ENCODE measurements around the gene CCDC148. TPM values are rescaled to one million over a fixed set of nuclear protein-coding genes. Genes with fewer than 3 reads are reported as not detected.
"Not testable (repeated sequence)": the region's sequence is repeated elsewhere in the genome, so short reads cannot be mapped to it uniquely, and the experiment has no call there.

CCDC148 gene
- total RNA-seq, 1 donor from 2014 or later, result 2.2 TPM

DNA sequence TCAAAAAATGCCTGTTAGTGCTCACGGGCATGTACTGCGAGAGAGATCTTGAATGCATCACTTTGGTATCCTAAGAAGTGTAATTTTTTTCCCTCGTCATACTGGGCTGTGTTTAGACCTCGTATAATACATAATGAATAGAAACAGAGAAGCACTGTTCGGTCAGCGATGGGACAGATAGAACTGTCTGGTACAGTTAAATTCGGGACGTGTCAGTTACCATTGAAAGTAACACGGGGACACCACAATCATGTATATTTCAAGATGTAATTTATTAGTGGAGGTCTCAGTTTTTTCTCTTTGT lies 2.0 kb upstream of the CCDC148 start:
- Mint-ChIP-seq H3K4me1 (ENCODE audit: unreplicated experiment) (peaks cover 28% of the 10 kb centered on the region), H3K9me3 (ENCODE audit: unreplicated experiment) (no peaks in the 10 kb centered on the region), H3K4me3 (ENCODE audit: unreplicated experiment) (peak overlapping the region; percentile 99), H3K27me3 (ENCODE audit: unreplicated experiment) (peaks cover 14% of the 10 kb centered on the region), H3K36me3 (ENCODE audit: low read depth, unreplicated experiment) (peaks cover 11% of the 10 kb centered on the region), H3K27ac (ENCODE audit: unreplicated experiment) (peak overlapping the region; percentile 91)
- TF ChIP-seq, protein P1, sequence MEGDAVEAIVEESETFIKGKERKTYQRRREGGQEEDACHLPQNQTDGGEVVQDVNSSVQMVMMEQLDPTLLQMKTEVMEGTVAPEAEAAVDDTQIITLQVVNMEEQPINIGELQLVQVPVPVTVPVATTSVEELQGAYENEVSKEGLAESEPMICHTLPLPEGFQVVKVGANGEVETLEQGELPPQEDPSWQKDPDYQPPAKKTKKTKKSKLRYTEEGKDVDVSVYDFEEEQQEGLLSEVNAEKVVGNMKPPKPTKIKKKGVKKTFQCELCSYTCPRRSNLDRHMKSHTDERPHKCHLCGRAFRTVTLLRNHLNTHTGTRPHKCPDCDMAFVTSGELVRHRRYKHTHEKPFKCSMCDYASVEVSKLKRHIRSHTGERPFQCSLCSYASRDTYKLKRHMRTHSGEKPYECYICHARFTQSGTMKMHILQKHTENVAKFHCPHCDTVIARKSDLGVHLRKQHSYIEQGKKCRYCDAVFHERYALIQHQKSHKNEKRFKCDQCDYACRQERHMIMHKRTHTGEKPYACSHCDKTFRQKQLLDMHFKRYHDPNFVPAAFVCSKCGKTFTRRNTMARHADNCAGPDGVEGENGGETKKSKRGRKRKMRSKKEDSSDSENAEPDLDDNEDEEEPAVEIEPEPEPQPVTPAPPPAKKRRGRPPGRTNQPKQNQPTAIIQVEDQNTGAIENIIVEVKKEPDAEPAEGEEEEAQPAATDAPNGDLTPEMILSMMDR (IDR thresholded peaks at IDR 0.05; ENCODE audit: unreplicated experiment), result no peak
- no peak for DNase-seq (ENCODE audit: low spot score)

- H3K27me3 Mint-ChIP-seq (ENCODE audit: unreplicated experiment), result peaks cover 14% of the 10 kb centered on the region
- DNase-seq (ENCODE audit: low spot score), result peak; percentile 77
These were observed 1.5 kb upstream of the CCDC148 start for GRCh38 chr2:158457826-158458616.

GRCh38 chr2:158457092-158457825 lies 706 bp upstream of the CCDC148 start:
- DNase-seq (ENCODE audit: low spot score), result peak; percentile 70
- TF ChIP-seq, protein P1 (IDR thresholded peaks at IDR 0.05; ENCODE audit: unreplicated experiment), result no peak
- Mint-ChIP-seq H3K36me3 (ENCODE audit: low read depth, unreplicated experiment) (peaks cover 11% of the 10 kb centered on the region), H3K27ac (ENCODE audit: unreplicated experiment) (peak overlapping the region; percentile 75), H3K9me3 (ENCODE audit: unreplicated experiment) (no peaks in the 10 kb centered on the region), H3K4me1 (ENCODE audit: unreplicated experiment) (peaks cover 25% of the 10 kb centered on the region), H3K4me3 (ENCODE audit: unreplicated experiment) (peak overlapping the region; percentile 99), H3K27me3 (ENCODE audit: unreplicated experiment) (peaks cover 14% of the 10 kb centered on the region)

More at GRCh38 chr2:158457826-158458616, 1.5 kb upstream of the CCDC148 start:
- Mint-ChIP-seq H3K27ac (ENCODE audit: unreplicated experiment) (peak overlapping the region; percentile 91), H3K9me3 (ENCODE audit: unreplicated experiment) (no peaks in the 10 kb centered on the region), H3K36me3 (ENCODE audit: low read depth, unreplicated experiment) (peaks cover 11% of the 10 kb centered on the region), H3K4me3 (ENCODE audit: unreplicated experiment) (peak overlapping the region; percentile 99), H3K4me1 (ENCODE audit: unreplicated experiment) (peaks cover 26% of the 10 kb centered on the region)
- TF ChIP-seq, protein P1 (IDR thresholded peaks at IDR 0.05; ENCODE audit: unreplicated experiment), result no peak

GRCh38 chr2:158443606-158444005 lies 12.9 kb downstream of the CCDC148 start:
- Mint-ChIP-seq H3K27me3 (ENCODE audit: unreplicated experiment) (no peaks in the 10 kb centered on the region), H3K27ac (ENCODE audit: unreplicated experiment) (no peak overlapping the region), H3K36me3 (ENCODE audit: low read depth, unreplicated experiment) (no peaks in the 10 kb centered on the region), H3K4me1 (ENCODE audit: unreplicated experiment) (peaks cover 8% of the 10 kb centered on the region), H3K9me3 (ENCODE audit: unreplicated experiment) (no peaks in the 10 kb centered on the region), H3K4me3 (ENCODE audit: unreplicated experiment) (no peak overlapping the region)
- TF ChIP-seq, protein P1 (IDR thresholded peaks at IDR 0.05; ENCODE audit: unreplicated experiment), result no peak
- DNase-seq (ENCODE audit: low spot score), result no peak

DNA sequence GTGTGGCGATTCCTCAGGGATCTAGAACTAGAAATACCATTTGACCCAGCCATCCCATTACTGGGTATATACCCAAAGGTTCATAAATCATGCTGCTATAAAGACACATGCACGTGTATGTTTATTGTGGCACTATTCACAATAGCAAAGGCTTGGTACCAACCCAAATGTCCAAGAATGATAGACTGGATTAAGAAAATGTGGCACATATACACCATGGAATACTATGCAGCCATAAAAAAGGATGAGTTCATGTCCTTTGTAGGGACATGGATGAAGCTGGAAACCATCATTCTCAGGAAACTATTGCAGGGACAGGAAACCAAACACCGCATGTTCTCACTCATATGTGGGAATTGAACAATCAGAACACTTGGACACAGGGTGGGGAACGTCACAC lies 17.5 kb downstream of the CCDC148 start:
- H3K9me3 Mint-ChIP-seq (ENCODE audit: unreplicated experiment); DNase-seq (ENCODE audit: low spot score); H3K4me3 Mint-ChIP-seq (ENCODE audit: unreplicated experiment); H3K27me3 Mint-ChIP-seq (ENCODE audit: unreplicated experiment); H3K36me3 Mint-ChIP-seq (ENCODE audit: low read depth, unreplicated experiment); H3K4me1 Mint-ChIP-seq (ENCODE audit: unreplicated experiment); H3K27ac Mint-ChIP-seq (ENCODE audit: unreplicated experiment): not testable (repeated sequence)

- H3K9me3 Mint-ChIP-seq (ENCODE audit: unreplicated experiment); H3K27me3 Mint-ChIP-seq (ENCODE audit: unreplicated experiment); DNase-seq (ENCODE audit: low spot score); H3K4me3 Mint-ChIP-seq (ENCODE audit: unreplicated experiment); H3K27ac Mint-ChIP-seq (ENCODE audit: unreplicated experiment); H3K36me3 Mint-ChIP-seq (ENCODE audit: low read depth, unreplicated experiment); H3K4me1 Mint-ChIP-seq (ENCODE audit: unreplicated experiment): not testable (repeated sequence)
These were observed 22.8 kb downstream of the CCDC148 start for GRCh38 chr2:158433716-158434115.

Data from endothelial cell (in vitro differentiated cells).